Right renal cortex interstitium (tissue), 3 donors: Measurements from ENCODE around the gene GAB2. TPM values are rescaled to one million over a fixed set of nuclear protein-coding genes. Genes with fewer than 3 reads are reported as not detected.

ENCODE experiments used
- DNase-seq, 3 donors: peaks; one replicate each; pipeline ENCODE4 v3.0.0-alpha.2; 2013; ENCODE audit warnings: low read depth in 3 of 3, low spot score in 2 of 3
- polyA plus RNA-seq, 3 donors: library from polyadenylated mRNA; unstranded; fragments of 120-200 nt; gene quantifications; one replicate each; pipeline ENCODE4 v1.2.1, GENCODE V29; 2013; ENCODE audit not compliant: insufficient read length in 3 of 3

GAB2 gene
- polyA plus RNA-seq, 3 donors: 16.8 to 20.7 (median 17.0) TPM

- DNase-seq: no peak
Measured at GRCh38 chr11:78349114-78349513, 68.5 kb downstream of the GAB2 start.

GRCh38 chr11:78347956-78348355 lies 69.7 kb downstream of the GAB2 start:
- no peak for DNase-seq

- no peak for DNase-seq
Measured at GRCh38 chr11:78346799-78347198, 70.8 kb downstream of the GAB2 start.

- DNase-seq: no peak
Measured at GRCh38 chr11:78345450-78345849, 72.2 kb downstream of the GAB2 start.

GRCh38 chr11:78344676-78345075 lies 72.9 kb downstream of the GAB2 start:
- no peak for DNase-seq

GRCh38 chr11:78344094-78344493 lies 73.5 kb downstream of the GAB2 start:
- DNase-seq: no peak

GRCh38 chr11:78343303-78343702 lies 74.3 kb downstream of the GAB2 start:
- DNase-seq: no peak

GRCh38 chr11:78341841-78342240 lies 75.8 kb downstream of the GAB2 start:
- DNase-seq: no peak

GRCh38 chr11:78340530-78340929 lies 77.1 kb downstream of the GAB2 start:
- DNase-seq: no peak

GRCh38 chr11:78339945-78340344 lies 77.7 kb downstream of the GAB2 start:
- DNase-seq: no peak

- no peak for DNase-seq
Measured at GRCh38 chr11:78339483-78339882, 78.1 kb downstream of the GAB2 start.

- DNase-seq: no peak
Measured at GRCh38 chr11:78338702-78339101, 78.9 kb downstream of the GAB2 start.

- DNase-seq: no peak
Measured at GRCh38 chr11:78338138-78338537, 79.5 kb downstream of the GAB2 start.

GRCh38 chr11:78337554-78337924 lies 80.1 kb downstream of the GAB2 start:
- DNase-seq: no peak

- DNase-seq: no peak
Measured at GRCh38 chr11:78336877-78337553, 80.6 kb downstream of the GAB2 start.

GRCh38 chr11:78334109-78334508 lies 83.5 kb downstream of the GAB2 start:
- DNase-seq: no peak

GRCh38 chr11:78332872-78333271 lies 84.7 kb downstream of the GAB2 start:
- no peak for DNase-seq

GRCh38 chr11:78332174-78332866 lies 85.3 kb downstream of the GAB2 start:
- DNase-seq: no peak

- DNase-seq: no peak
Measured at GRCh38 chr11:78331711-78332110, 85.9 kb downstream of the GAB2 start.

GRCh38 chr11:78330361-78330760 lies 87.3 kb downstream of the GAB2 start:
- no peak for DNase-seq

- DNase-seq: no peak
Measured at GRCh38 chr11:78327945-78328344, 89.7 kb downstream of the GAB2 start.

GRCh38 chr11:78325274-78325781 lies 92.3 kb downstream of the GAB2 start:
- DNase-seq: no peak
